Activated naive CD4-positive, alpha-beta T cell treated with anti-CD3 and anti-CD28 coated beads, Interleukin-2, amount 50 U/mL, for 16 hours (primary cell): ENCODE data around the gene CADM1.

ENCODE experiments used
- DNase-seq: peaks from one replicate; pipeline ENCODE4 v3.0.0-alpha.2; 2020

The CADM1 gene

GRCh38 chr11:115226556-115226955 is 277.7 kb downstream of the CADM1 start:
- no peak for DNase-seq

- no peak for DNase-seq
Measured at GRCh38 chr11:115224551-115224950, 279.7 kb downstream of the CADM1 start.

GRCh38 chr11:115222863-115223530 is 281.2 kb downstream of the CADM1 start:
- no peak for DNase-seq

- DNase-seq, result no peak
Measured at GRCh38 chr11:115222218-115222862, 281.9 kb downstream of the CADM1 start.

- no peak for DNase-seq
Measured at GRCh38 chr11:115221461-115222069, 282.6 kb downstream of the CADM1 start.

GRCh38 chr11:115220911-115221310 is 283.3 kb downstream of the CADM1 start:
- no peak for DNase-seq

- DNase-seq, result no peak
Measured at GRCh38 chr11:115220423-115220822, 283.8 kb downstream of the CADM1 start.

- DNase-seq, result no peak
Measured at GRCh38 chr11:115219376-115219775, 284.8 kb downstream of the CADM1 start.

- no peak for DNase-seq
Measured at GRCh38 chr11:115217726-115218311, 286.4 kb downstream of the CADM1 start.

GRCh38 chr11:115215694-115216617 is 288.3 kb downstream of the CADM1 start:
- no peak for DNase-seq

- no peak for DNase-seq
Measured at GRCh38 chr11:115214644-115215234, 289.5 kb downstream of the CADM1 start.

GRCh38 chr11:115213007-115213406 is 291.2 kb downstream of the CADM1 start:
- no peak for DNase-seq

- DNase-seq, result no peak
Measured at GRCh38 chr11:115208808-115209259, 295.4 kb downstream of the CADM1 start.

GRCh38 chr11:115207916-115208315 is 296.3 kb downstream of the CADM1 start:
- DNase-seq, result no peak

GRCh38 chr11:115207166-115207591 is 297.0 kb downstream of the CADM1 start:
- DNase-seq, result no peak

- DNase-seq, result no peak
Measured at GRCh38 chr11:115206365-115207022, 297.7 kb downstream of the CADM1 start.

GRCh38 chr11:115202900-115203552 is 301.2 kb downstream of the CADM1 start:
- no peak for DNase-seq

- no peak for DNase-seq
Measured at GRCh38 chr11:115202074-115202473, 302.1 kb downstream of the CADM1 start.

- DNase-seq, result no peak
Measured at GRCh38 chr11:115201111-115201792, 303.0 kb downstream of the CADM1 start.

GRCh38 chr11:115199481-115200069 is 304.6 kb downstream of the CADM1 start:
- no peak for DNase-seq
